T-helper 2 cell (primary cell): ENCODE data around the gene ETF1.

Source experiments
- DNase-seq, 5 experiments: peaks; one replicate each; pipeline versions ENCODE4 v3.0.0 to v3.0.0-alpha.2; 2012 to 2022
- total RNA-seq, 2 donors: gene quantifications; one replicate each; lab custom pipeline; 2026; lab: John Stamatoyannopoulos, UW

ETF1 gene
- total RNA-seq = 280 to 469 reads per million in 2 donors

GRCh38 chr5:138542956-138543729, at the start of gene ETF1:
ETF1 (minus strand) TSS chr5:138543236; CDS start chr5:138542918, 318 bp downstream.
- DNase-seq = peak; percentile 99 to 100 (median 100)

GRCh38 chr5:138588013-138588788, 45.2 kb upstream of the ETF1 start:
- no peak for DNase-seq

- DNase-seq = no peak
Measured at GRCh38 chr5:138585157-138585556, 42.1 kb upstream of the ETF1 start.

- DNase-seq = no peak
Measured at GRCh38 chr5:138583984-138584637, 41.1 kb upstream of the ETF1 start.

- no peak for DNase-seq
Measured at GRCh38 chr5:138582959-138583358, 39.9 kb upstream of the ETF1 start.

- DNase-seq = no peak
Measured at GRCh38 chr5:138580777-138581176, 37.7 kb upstream of the ETF1 start.

GRCh38 chr5:138580001-138580400, 37.0 kb upstream of the ETF1 start:
- no peak for DNase-seq

GRCh38 chr5:138579517-138579863, 36.5 kb upstream of the ETF1 start:
- DNase-seq = no peak

- DNase-seq = no peak
Measured at GRCh38 chr5:138577452-138577851, 34.4 kb upstream of the ETF1 start.

GRCh38 chr5:138575194-138576015, 32.4 kb upstream of the ETF1 start, which contains the start of gene HSPA9:
HSPA9 (minus strand) TSS chr5:138575401; CDS start chr5:138575318, 83 bp downstream.
- DNase-seq = peak; percentile 84 to 99 (median 95)

- no peak for DNase-seq
Measured at GRCh38 chr5:138574744-138575193, 31.7 kb upstream of the ETF1 start.

GRCh38 chr5:138573949-138574670, 31.1 kb upstream of the ETF1 start:
- DNase-seq = no peak

GRCh38 chr5:138573223-138573622, 30.2 kb upstream of the ETF1 start:
- DNase-seq = no peak

GRCh38 chr5:138570871-138571270, 27.8 kb upstream of the ETF1 start:
- no peak for DNase-seq

- no peak for DNase-seq
Measured at GRCh38 chr5:138569782-138570181, 26.7 kb upstream of the ETF1 start.

GRCh38 chr5:138568061-138568824, 25.2 kb upstream of the ETF1 start:
- no peak for DNase-seq

GRCh38 chr5:138566792-138567191, 23.8 kb upstream of the ETF1 start:
- no peak for DNase-seq

GRCh38 chr5:138565100-138565821, 22.2 kb upstream of the ETF1 start:
- DNase-seq = peak in 2 of 5 experiments; percentile 87 to 89

GRCh38 chr5:138564242-138564641, 21.2 kb upstream of the ETF1 start:
- DNase-seq = no peak
